K562 (cell line): ENCODE measurements around the gene RBM44. TPM values are rescaled to one million over a fixed set of nuclear protein-coding genes. Genes with fewer than 3 reads are reported as not detected.

Source experiments
- ATAC-seq: fragments of 200-7000 bp; cut with Tn5 transposase; 3 replicates; pipeline ENCODE4 v1.9.1; 2020; ENCODE audit warnings: moderate library complexity
- BruUV-seq: library from RNA; stranded (reverse); fragments of 400-500 nt; replicated peaks from 2 replicates; lab custom pipeline; 2021; lab: Mats Ljungman, UMichigan
- CTCF ChIA-PET: fragments of 300-600 bp; formaldehyde crosslinking; extraction: SDS; loops from one replicate; lab custom pipeline; 2021; ENCODE audit warnings: low intra/inter-chr PET ratio; lab: Yijun Ruan, JAX
- POLR2A ChIA-PET: fragments of 300-600, 350-650 bp; sonication (Branson Sonifier 250); formaldehyde crosslinking; extraction: SDS; loops from one replicate; lab custom pipeline; 2021; ENCODE audit warnings: antibody characterized with exemption, inconsistent platforms; lab: Yijun Ruan, JAX
- DNase-seq, 4 experiments: peaks; one replicate each; pipeline versions ENCODE4 v3.0.0 to v3.0.0-alpha.2; 2011 to 2018; ENCODE audit warnings: low spot score in 3 of 4, mixed read lengths in 3 of 4; ENCODE audit errors: extremely low read depth in 1 of 4
- FAIRE-seq: peaks from 2 replicates; lab custom pipeline; 2011; peaks lifted over from hg19 to GRCh38; lab: Jason Lieb, UNC
- H2AFZ ChIP-seq: 2 replicates; pipeline ENCODE4 v1.6.0; 2011; ENCODE audit warnings: low read depth, low read length, control low read depth, inconsistent platforms
- H3K27ac ChIP-seq: fragments of 200-600 bp; 3 replicates; pipeline ENCODE4 v1.8.0; 2011; ENCODE audit warnings: low read depth, mild to moderate bottlenecking, control low read depth, inconsistent platforms, low read length, moderate library complexity, mixed read lengths; ENCODE audit errors: extremely low read depth
- H3K27me3 ChIP-seq, 2 experiments: fragments of 300-600 bp in 1 of 2; 2 replicates in 1 of 2; 3 replicates in 1 of 2; pipeline versions ENCODE4 v1.6.0 to v1.8.0; 2011; ENCODE audit warnings: inconsistent platforms in 2 of 2, low read length in 2 of 2, mild to moderate bottlenecking in 1 of 2, mixed read lengths in 1 of 2, moderate library complexity in 1 of 2; ENCODE audit not compliant: control insufficient read depth in 2 of 2, insufficient read depth in 2 of 2
- H3K36me3 ChIP-seq: fragments of 300-600 bp; 3 replicates; pipeline ENCODE4 v1.8.0; 2011; ENCODE audit warnings: mild to moderate bottlenecking, low read length, inconsistent platforms; ENCODE audit not compliant: control insufficient read depth, insufficient read depth
- H3K4me1 ChIP-seq, 2 experiments: fragments of 200-600 bp in 1 of 2; replicated peaks in 1 of 2; 2 replicates in 1 of 2; 3 replicates in 1 of 2; pipeline versions ENCODE4 v1.5.1 to v1.8.0; 2011; ENCODE audit warnings: inconsistent platforms in 2 of 2, low read length in 2 of 2, mild to moderate bottlenecking in 1 of 2, mixed read lengths in 1 of 2, moderate library complexity in 1 of 2; ENCODE audit not compliant: control insufficient read depth in 2 of 2, insufficient read depth in 2 of 2
- H3K4me2 ChIP-seq: 2 replicates; pipeline ENCODE4 v1.6.1; 2011; ENCODE audit warnings: low read length, control low read depth, inconsistent platforms, mixed read lengths; ENCODE audit not compliant: insufficient read depth
- H3K4me3 ChIP-seq: fragments of 200-600 bp; sonication (generic), shearing (Covaris generic); 2 replicates; pipeline ENCODE4 v1.5.1; 2016; ENCODE audit warnings: control low read depth, inconsistent platforms
- H3K79me2 ChIP-seq: fragments of 200-600 bp; 3 replicates; pipeline ENCODE4 v1.8.0; 2011; ENCODE audit warnings: low read length, inconsistent platforms; ENCODE audit not compliant: control insufficient read depth, insufficient read depth
- H3K9ac ChIP-seq, 2 experiments: 2 replicates each; pipeline versions ENCODE4 v1.6.0 to v1.6.1; 2011; ENCODE audit warnings: low read depth in 2 of 2, low read length in 2 of 2, control low read depth in 1 of 2, inconsistent platforms in 1 of 2, mild to moderate bottlenecking in 1 of 2, mixed read lengths in 1 of 2; ENCODE audit not compliant: insufficient read depth in 1 of 2
- H3K9me1 ChIP-seq: one replicate; pipeline ENCODE4 v1.6.0; 2011; ENCODE audit warnings: inconsistent platforms, mild to moderate bottlenecking, low read length, moderate library complexity; ENCODE audit not compliant: control insufficient read depth, insufficient read depth
- H3K9me3 ChIP-seq: replicated peaks from 2 replicates; pipeline ENCODE4 v1.5.1; 2011; ENCODE audit warnings: low read depth, low read length, inconsistent platforms; ENCODE audit not compliant: control insufficient read depth, insufficient read depth
- H4K20me1 ChIP-seq: replicated peaks from 2 replicates; pipeline ENCODE4 v1.6.1; 2011; ENCODE audit warnings: low read length, inconsistent platforms, mixed read lengths; ENCODE audit not compliant: control insufficient read depth, insufficient read depth
- BCL6 ChIP-seq: fragments of 250-450 bp; sonication (Bioruptor Pico); IDR thresholded peaks from 2 replicates; pipeline ENCODE4 v1.4.0; 2020
- BRCA1 ChIP-seq, 2 experiments: fragments of 450-650 bp in 1 of 2; sonication (generic) in 1 of 2; formaldehyde crosslinking in 1 of 2; IDR thresholded peaks; 2 replicates each; pipeline versions ENCODE4 v1.5.0 to v1.6.1; 2017 to 2020; ENCODE audit warnings: mild to moderate bottlenecking in 1 of 2, missing genetic modification reagents in 1 of 2
- CBX2 ChIP-seq: fragments of 200-600 bp; sonication (generic); IDR thresholded peaks from one replicate; pipeline ENCODE4 v1.6.1; 2012; ENCODE audit warnings: mild to moderate bottlenecking, low read length, inconsistent platforms; ENCODE audit not compliant: insufficient read depth, poor library complexity, severe bottlenecking
- FOXM1 ChIP-seq, 2 experiments: fragments of 450-650 bp in 1 of 2; sonication (generic) in 1 of 2; formaldehyde crosslinking in 1 of 2; IDR thresholded peaks; 2 replicates each; pipeline versions ENCODE4 v1.6.1 to v1.9.0; 2017 to 2022; ENCODE audit warnings: low read depth in 2 of 2, mild to moderate bottlenecking in 2 of 2, missing genetic modification reagents in 1 of 2, moderate library complexity in 1 of 2
- HDGF ChIP-seq: fragments of 450-650 bp; IDR thresholded peaks from 2 replicates; pipeline ENCODE4 v1.6.1; 2016
- NR4A1 ChIP-seq, 2 experiments: fragments of 250-450 bp in 1 of 2; fragments of 450-650 bp in 1 of 2; sonication (Bioruptor Pico) in 1 of 2; IDR thresholded peaks; 2 replicates each; pipeline versions ENCODE4 v1.4.0 to v1.6.1; 2016 to 2020; ENCODE audit warnings: mild to moderate bottlenecking in 2 of 2, missing compliant biosample characterization in 1 of 2, missing genetic modification characterization in 1 of 2, moderate library complexity in 1 of 2
- RFX1 ChIP-seq: fragments of 450-650 bp; IDR thresholded peaks from 2 replicates; pipeline ENCODE4 v1.6.1; 2016; ENCODE audit warnings: mild to moderate bottlenecking, moderate library complexity
- SMC3 ChIP-seq: conservative IDR thresholded peaks from 2 replicates; pipeline ENCODE4 v1.6.1; 2011; ENCODE audit warnings: low read depth, low read length, improper control_type of control experiment; ENCODE audit not compliant: insufficient read depth
- TEAD2 ChIP-seq: fragments of 450-650 bp; IDR thresholded peaks from 2 replicates; pipeline ENCODE4 v1.6.1; 2016; ENCODE audit warnings: missing genetic modification characterization, control low read depth, missing compliant biosample characterization
- ZNF140 ChIP-seq: fragments of 250-450 bp; sonication (Bioruptor Pico); IDR thresholded peaks from 2 replicates; pipeline ENCODE4 v1.8.0; 2021; ENCODE audit warnings: moderate library complexity, mild to moderate bottlenecking, inconsistent platforms
- ZNF407 ChIP-seq: fragments of 450-650 bp; IDR thresholded peaks from 2 replicates; pipeline ENCODE4 v1.6.1; 2016; ENCODE audit warnings: low read depth
- WGBS: fragments of 100-300 bp; shearing (Covaris generic); methylation state at CpG from one replicate; pipeline ENCODE4 v1.1.6; 2016; ENCODE audit warnings: low coverage, mixed read lengths; ENCODE audit not compliant: insufficient coverage; ENCODE audit errors: missing lambda C conversion rate; 5-methylcytosine and 5-hydroxymethylcytosine counted together
- in situ Hi-C: fragments of 300-500 bp; cut with MboI; formaldehyde crosslinking; loops from 4 replicates; pipeline ENCODE4 v1.15.0; 2018; ENCODE audit warnings: inconsistent platforms, mixed read lengths
- intact Hi-C: fragments of 100-400 bp; cut with micrococcal nuclease; formaldehyde crosslinking; loops from 2 replicates; pipeline ENCODE4 v1.14.2; 2022
- polyA plus RNA-seq, 8 experiments: library from polyadenylated mRNA; depleted of rRNA in 4 of 8; stranded (reverse) in 5 of 8; unstranded in 3 of 8; fragments of >200 nt; fragmentation: Nextera tagmentation in 2 of 8; fragmentation: Illumina TruSeq in 1 of 8; extraction: Ambion mirVana in 2 of 8; extraction: Trizol in 1 of 8; gene quantifications; 2 replicates each; pipeline versions ENCODE4 v1.2.1 to v1.2.3, GENCODE V29; 2011 to 2014; ENCODE audit warnings: inconsistent platforms in 1 of 8, missing spikeins in 1 of 8
- total RNA-seq, 7 experiments: library from RNA; depleted of rRNA in 6 of 7; stranded (reverse); fragments of >200 nt in 6 of 7; fragmentation: Illumina TruSeq in 2 of 7; extraction: Trizol in 2 of 7; gene quantifications; 2 replicates each; pipeline versions ENCODE4 v1.2.1 to v1.2.3, GENCODE V29; 2011 to 2021; ENCODE audit warnings: low replicate concordance in 1 of 7

RBM44 gene
- total and polyA plus RNA-seq, 9 of the 15 experiments (the other 6 are each of a cell fraction or from before 2014, with no cell fraction given) = 0.04 to 0.25 (median 0.13) TPM

GRCh38 chr2:237866101-237866621, 67.6 kb downstream of the RBM44 start (continued):
- TF ChIP-seq FOXM1 (IDR thresholded peaks at IDR 0.05; ENCODE audit: low read depth) (no peak), FOXM1 (CRISPR knock-in tag; IDR thresholded peaks at IDR 0.05; ENCODE audit: low read depth) (no peak), ZNF140 (no peak)

DNA sequence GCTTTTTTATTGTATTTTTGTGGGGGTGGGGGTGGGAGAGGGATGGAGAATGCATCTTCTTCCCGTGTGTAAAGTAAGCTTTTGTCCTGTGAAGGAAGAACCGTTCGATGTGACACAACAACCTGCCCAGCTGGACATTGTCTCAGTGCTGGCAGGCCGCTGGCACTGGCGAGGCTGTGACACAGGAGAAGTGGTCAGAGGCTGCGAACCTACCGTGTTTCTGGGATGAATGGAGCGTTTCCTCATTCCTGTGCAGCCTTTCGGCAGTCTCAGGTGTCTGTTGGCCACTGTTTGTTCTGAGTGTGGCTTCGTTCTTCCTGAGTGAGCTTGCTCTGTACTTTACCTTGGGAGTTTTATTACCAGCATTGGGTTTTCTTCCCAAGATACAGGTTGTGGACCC, 68.9 kb downstream of the RBM44 start:
- H3K4me1 ChIP-seq = peaks cover 0 to 6% of the 10 kb centered on the region in 2 experiments; a peak in 2 of 5 replicates
- no peak overlapping the region for H3K4me3 ChIP-seq
- H3K9me1 ChIP-seq = no peaks in the 10 kb centered on the region
- no TSS peak for BruUV-seq
- no peak overlapping the region for H3K9ac ChIP-seq
- in situ Hi-C loops = loop anchor here (25.0 kb wide), 1 partner anchor 395 kb away; no protein-coding TSS in a partner anchor
- peaks cover 34 to 73% of the 10 kb centered on the region in 2 experiments for H3K27me3 ChIP-seq
- FAIRE-seq = no peak
- no peak for TF ChIP-seq SMC3
- no peak for TF ChIP-seq CBX2
- no peak for TF ChIP-seq ZNF407
- TF ChIP-seq NR4A1 (CRISPR knock-in tag; IDR thresholded peaks at IDR 0.05) = no peak
- no peak for TF ChIP-seq NR4A1 (tag; IDR thresholded peaks at IDR 0.05)
- no peak for TF ChIP-seq TEAD2 (tag)
- no peak for TF ChIP-seq BRCA1 (IDR thresholded peaks at IDR 0.05)
- TF ChIP-seq BRCA1 (CRISPR knock-in tag; IDR thresholded peaks at IDR 0.05) = no peak
- TF ChIP-seq HDGF = no peak
- TF ChIP-seq RFX1 = no peak
- no peak for TF ChIP-seq BCL6 (CRISPR knock-in tag)
- TF ChIP-seq, all 486 proteins: peak for 0
- Histone ChIP-seq H3K4me2 (no peak overlapping the region), H3K9me3 (no peaks in the 10 kb centered on the region), H3K79me2 (no peaks in the 10 kb centered on the region), H3K27ac (no peak overlapping the region), H3K36me3 (no peaks in the 10 kb centered on the region), H4K20me1 (no peaks in the 10 kb centered on the region), H2AFZ (no peak overlapping the region)
- DNase-seq = no peak
- ChIA-PET POLR2A (no interaction called here), CTCF (no interaction called here)
- no peak for ATAC-seq
- intact Hi-C loops = no loop called here
- 10% methylated on average over 9 of the region's 10 CpGs for WGBS
